Stimulated activated CD4-positive, alpha-beta T cell treated with anti-CD3 and anti-CD28 coated beads, Interleukin-1b, Interleukin-23, amount 100 ng/mL, for 24 hours (primary cell): ENCODE measurements around the gene KCNH3.

Source experiments
- DNase-seq, 4 experiments: peaks; one replicate each; pipeline ENCODE4 v3.0.0-alpha.2; 2020; ENCODE audit warnings: low read depth in 4 of 4, low spot score in 1 of 4

KCNH3 gene

DNA sequence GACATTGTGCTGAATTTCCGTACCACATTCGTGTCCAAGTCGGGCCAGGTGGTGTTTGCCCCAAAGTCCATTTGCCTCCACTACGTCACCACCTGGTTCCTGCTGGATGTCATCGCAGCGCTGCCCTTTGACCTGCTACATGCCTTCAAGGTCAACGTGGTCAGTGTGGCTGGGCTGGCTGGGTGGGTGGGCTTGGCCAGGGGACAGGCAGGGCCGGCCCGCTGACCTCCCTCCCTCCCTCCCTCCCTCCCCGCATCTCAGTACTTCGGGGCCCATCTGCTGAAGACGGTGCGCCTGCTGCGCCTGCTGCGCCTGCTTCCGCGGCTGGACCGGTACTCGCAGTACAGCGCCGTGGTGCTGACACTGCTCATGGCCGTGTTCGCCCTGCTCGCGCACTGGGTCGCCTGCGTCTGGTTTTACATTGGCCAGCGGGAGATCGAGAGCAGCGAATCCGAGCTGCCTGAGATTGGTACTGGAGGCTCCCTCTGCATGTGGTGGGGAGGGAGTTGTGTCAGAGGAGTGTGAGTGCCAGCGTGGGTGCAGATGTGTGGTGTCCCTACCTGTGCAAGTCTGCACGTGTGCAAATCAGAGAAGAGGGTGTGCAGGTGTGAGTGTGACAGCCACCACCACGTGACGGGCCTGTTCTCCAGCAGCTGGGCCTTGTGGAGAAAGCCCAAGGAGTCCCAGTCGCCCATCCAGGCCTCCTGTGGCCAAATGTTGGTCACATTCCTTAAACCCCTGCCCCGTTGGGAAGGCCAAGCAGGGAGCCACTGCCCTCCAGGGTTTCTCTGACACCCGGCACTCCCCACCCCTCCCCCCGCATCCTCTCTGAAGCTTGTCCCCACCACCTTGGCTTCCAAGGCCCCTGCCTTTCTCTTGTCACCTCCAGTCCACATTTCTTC, 5.3 kb downstream of the KCNH3 start:
- DNase-seq: no peak

DNA sequence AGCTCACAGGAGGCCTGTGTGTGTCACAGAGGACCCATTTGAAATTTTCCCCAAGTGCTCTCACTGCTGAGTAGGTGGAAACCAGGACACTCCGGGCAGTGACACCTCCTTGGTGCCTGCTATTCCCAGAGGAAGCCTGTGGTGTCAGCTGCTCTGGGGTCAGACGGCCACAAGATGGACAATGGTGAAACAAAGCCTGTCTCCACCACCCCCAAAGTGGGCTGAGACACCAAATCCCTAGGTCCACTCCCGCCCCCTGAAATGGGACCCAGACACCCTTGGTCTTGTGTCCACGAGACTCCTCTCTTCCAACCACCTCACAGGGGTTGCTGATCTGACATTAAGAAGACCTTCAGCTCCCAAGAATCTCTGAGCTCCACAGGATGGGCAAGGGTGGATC, 7.0 kb downstream of the KCNH3 start:
- no peak for DNase-seq

DNA sequence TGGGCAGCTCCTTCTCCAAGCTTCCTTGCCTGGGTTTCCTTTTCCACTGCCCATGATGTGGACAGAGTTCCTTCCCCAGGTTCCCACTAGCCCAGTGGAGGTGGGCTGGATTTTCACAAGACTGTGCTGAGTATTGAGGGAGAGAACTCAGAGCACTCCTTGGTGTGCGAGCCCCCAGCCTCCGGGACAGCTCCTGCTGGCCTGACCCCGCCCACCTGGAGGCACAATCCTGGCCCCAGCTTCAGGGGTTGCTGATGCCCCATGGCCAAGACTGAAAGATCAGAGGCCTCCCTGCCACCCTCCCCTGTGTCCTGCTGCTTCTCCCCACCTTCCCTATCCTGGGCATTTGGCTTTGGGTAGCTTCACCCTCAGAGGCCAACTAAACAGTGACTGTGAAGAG, 7.7 kb downstream of the KCNH3 start:
- DNase-seq: no peak

DNA sequence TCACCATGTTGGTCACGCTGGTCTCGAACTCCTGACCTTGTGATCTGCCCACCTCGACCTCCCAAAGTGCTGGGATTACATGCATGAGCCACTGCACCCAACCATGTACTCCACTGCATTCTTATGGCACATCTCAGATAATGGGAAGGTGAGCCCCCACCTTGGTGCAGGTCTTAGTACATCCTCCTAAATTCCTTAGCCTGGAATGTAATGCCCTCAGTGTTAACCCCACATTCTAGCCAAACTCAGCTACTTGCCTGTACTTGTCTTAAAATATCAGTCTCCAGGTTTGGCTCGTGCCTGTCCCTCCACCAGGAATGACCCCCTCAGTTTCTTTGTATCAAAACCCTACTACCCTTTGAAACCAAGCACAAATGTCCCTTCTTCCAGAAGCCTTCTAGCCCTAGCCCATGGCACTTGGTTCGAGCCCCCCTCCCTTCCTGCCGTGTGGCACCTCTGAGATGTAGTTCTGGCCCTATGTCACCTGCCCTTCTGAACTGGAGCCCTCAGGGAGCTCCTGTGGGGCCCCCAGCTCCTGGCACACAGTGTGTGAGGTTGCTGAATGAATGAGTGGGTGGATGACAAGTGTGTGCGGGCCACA, 8.4 kb downstream of the KCNH3 start:
- DNase-seq: no peak

DNA sequence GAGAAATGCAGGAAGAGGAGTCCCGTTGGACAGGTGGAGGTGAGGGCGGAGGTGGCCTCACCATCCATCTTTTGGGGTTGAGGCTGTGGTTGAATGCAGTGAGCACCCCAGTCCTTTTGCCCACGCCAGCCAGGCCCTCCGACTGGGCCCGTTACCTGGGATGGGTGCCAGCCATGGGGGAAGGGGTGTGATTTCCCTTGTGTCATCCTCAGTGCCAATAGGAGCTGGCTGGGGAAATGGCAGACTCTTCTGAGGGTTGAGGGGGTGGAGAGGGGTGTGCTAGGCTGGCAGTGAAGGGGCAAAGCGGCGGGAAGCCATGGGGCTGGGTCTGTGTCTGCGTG, 9.6 kb downstream of the KCNH3 start:
- no peak for DNase-seq

DNA sequence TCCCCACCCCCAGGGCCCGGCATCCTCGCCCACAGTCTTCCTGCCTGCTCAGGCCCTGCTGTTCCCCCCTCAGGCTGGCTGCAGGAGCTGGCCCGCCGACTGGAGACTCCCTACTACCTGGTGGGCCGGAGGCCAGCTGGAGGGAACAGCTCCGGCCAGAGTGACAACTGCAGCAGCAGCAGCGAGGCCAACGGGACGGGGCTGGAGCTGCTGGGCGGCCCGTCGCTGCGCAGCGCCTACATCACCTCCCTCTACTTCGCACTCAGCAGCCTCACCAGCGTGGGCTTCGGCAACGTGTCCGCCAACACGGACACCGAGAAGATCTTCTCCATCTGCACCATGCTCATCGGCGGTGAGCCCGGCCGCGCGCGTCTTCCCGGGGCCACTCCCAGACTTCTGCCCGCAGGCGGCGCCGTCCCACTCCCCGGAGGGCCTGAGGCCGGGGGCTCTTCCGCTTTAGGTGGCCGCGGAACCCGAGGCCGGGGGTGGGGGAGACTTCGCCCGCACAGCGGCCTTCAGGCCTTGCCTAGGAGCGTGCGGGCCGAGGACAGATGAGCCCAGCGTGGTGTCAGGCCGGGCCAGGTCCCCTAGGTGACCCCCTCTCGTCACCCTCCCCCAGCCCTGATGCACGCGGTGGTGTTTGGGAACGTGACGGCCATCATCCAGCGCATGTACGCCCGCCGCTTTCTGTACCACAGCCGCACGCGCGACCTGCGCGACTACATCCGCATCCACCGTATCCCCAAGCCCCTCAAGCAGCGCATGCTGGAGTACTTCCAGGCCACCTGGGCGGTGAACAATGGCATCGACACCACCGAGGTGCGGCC, 10.2 kb downstream of the KCNH3 start:
- DNase-seq: no peak

DNA sequence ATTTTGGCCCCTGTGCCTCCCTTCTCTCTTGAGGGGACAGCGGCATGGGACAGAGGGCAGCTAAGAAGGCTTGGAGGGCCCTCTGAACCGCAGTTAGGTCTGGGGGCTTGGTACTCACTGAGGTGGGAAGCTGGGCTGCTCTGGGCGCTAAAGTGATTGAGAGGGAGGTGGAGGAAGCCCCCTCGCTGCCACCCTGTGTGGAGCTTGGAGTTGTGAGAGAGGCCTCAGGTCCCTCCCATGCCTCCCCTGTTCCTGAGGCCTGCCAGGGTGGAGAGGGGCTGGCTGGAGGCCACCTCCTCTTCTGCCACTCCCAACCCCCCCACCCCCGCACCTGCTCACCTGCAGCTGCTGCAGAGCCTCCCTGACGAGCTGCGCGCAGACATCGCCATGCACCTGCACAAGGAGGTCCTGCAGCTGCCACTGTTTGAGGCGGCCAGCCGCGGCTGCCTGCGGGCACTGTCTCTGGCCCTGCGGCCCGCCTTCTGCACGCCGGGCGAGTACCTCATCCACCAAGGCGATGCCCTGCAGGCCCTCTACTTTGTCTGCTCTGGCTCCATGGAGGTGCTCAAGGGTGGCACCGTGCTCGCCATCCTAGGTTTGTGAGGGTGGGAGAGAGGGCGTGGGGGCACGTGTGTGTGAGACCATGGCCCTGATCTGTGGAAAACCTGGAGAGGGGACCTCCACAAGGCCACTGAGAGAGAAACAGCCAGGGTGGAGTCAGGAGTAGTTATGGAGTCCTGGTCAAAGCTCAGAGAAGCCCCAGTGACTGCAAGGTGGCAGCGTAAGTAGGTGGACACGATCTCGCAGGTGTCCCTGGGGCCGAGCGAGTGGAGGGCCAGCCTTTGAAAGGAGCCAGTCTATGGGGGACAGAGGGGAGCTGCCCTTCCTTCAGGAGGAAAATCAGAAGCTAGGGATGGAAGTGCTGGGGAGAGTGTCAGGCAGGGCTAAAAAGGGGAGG, 11.2 kb downstream of the KCNH3 start:
- DNase-seq: no peak

DNA sequence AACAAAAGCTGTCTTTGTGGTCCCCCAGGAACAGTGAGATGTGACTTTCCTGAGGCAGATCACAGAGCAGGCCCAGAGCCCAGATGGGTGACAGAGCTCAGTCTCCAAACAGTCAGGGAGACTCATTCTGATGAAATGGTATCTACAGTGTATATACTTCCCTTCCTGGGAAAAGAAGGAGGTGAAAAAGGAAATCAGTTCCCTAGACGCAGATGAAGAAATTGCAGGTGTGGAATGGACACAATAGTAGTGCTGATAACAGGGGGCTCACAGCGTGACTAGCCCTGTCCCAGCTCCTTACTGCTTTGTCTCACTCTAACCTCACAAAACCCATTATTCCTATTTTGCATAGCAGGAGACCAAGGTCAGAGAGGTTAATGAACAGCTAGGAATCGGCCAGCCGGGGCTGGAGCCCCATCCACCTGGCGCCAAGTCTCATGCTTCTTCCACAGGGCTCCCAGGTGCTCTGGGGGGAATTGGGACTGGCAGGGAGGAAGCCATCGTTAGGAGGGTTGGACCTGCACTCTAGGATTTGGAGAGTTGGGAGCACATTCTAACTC, 11.9 kb downstream of the KCNH3 start:
- no peak for DNase-seq

DNA sequence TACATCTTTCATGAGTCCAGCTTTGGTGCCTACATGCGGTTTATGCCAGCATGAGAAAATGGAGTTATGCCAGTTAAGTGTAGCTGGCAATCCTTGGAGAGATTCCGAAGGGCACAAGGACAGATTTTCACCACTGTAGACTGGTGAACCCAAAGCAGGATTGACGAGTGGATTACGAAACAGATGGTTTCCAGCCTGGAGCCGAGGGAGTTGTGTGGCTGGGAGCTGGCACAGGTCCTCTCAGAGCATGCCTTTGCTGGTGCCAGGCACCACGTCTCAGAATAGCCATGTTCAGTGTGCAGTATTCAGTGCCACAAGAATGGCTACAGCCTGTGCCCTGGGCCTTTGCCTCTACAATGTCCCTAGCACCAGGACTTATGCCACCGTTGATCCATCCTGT, 13.2 kb downstream of the KCNH3 start:
- no peak for DNase-seq

DNA sequence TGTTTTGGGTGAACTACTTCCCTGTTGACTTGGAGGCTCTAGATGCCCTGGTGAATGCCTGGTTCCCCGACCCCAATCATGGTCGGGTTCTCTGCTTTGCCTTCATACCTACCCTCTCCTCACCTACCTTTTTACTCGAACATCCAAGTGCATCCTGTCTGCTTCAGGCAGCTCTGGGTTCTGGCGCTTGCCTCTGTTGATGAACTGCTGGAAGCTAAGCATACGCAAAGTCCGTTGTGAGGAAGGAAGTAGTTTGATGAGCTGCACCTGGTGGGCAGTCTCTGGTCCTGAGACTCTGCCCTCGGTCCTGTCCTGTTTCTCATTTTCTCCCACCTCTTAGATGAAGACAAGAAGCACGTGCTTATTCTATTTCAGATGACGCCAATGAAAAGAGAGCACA, 13.6 kb downstream of the KCNH3 start:
- DNase-seq: no peak

DNA sequence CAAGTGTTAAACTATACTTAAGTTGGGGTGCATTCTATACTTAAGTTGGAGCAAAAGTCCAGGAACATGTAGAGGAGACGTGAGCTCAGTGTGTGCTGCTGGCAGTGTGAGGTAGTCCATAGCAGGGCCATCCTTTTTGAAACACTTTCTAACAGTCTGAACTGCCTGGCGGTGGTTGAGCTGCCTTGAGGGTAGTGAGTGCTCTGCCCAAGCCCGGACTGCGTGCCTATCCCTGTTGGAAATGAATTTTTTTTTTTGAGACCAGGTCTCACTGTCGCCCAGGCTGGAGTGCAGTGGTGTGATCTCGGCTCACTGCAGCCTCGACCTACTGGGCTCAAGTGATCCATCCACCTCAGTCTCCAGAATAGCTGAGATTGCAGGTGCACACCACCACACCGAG, 14.1 kb downstream of the KCNH3 start:
- no peak for DNase-seq

DNA sequence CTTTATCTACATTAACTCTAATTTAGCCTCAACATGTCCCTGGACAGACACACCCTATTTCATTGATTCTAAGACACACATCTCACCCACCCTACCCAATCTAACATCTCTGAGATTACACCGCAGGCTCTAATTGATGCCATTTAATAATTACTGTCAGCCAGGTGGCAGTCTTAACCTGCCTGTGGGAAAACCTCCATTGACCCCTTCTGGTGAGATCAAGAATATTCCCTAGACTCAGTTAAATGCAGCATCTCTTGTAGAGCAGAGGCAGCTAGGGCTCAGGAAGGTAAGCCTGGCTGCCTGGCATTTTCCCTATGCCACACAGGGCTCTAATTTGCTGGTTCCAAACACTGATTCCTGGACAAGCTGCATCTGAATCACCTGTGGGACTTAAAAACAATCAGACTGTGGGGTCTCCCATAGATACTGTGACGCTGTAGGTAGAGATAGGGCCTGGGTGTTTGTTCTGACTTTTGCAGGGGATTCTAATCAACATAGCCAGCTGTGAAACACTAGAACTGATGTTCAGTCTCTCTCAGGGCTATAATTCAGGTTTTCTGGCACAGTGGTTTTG, 14.8 kb downstream of the KCNH3 start:
- no peak for DNase-seq

DNA sequence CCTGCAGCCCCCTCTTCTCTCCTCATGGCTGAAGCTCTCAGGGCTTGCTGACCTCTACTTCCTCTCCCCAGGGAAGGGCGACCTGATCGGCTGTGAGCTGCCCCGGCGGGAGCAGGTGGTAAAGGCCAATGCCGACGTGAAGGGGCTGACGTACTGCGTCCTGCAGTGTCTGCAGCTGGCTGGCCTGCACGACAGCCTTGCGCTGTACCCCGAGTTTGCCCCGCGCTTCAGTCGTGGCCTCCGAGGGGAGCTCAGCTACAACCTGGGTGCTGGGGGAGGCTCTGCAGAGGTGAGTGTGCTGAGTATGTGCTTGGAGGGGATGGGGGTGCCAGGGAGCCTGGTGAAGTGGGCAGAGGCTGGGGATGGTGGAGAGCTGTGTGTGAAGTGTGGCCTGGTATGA, 15.4 kb downstream of the KCNH3 start:
- no peak for DNase-seq

DNA sequence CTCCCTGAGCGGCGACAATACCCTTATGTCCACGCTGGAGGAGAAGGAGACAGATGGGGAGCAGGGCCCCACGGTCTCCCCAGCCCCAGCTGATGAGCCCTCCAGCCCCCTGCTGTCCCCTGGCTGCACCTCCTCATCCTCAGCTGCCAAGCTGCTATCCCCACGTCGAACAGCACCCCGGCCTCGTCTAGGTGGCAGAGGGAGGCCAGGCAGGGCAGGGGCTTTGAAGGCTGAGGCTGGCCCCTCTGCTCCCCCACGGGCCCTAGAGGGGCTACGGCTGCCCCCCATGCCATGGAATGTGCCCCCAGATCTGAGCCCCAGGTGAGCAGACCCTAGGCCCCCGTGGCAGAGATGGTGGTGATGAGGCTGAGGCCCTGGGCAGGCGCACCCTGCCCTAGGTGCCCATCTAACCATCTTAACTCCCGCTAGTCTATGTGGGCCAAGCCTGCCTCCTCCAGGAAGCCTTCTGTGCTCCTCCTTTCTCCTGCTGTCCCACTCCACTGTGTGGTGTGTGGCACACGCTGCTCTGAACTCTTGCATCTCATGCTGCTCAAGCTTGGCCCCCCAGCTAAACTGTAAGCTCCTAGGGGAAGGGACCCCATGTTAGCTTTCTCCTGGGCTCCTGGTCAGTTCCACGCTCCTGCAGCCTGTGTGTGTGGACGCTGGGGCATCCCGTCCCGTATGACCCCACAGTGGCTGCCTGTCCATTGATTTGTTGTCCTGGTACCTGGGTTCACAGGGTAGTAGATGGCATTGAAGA, 17.0 kb downstream of the KCNH3 start:
- DNase-seq: no peak

DNA sequence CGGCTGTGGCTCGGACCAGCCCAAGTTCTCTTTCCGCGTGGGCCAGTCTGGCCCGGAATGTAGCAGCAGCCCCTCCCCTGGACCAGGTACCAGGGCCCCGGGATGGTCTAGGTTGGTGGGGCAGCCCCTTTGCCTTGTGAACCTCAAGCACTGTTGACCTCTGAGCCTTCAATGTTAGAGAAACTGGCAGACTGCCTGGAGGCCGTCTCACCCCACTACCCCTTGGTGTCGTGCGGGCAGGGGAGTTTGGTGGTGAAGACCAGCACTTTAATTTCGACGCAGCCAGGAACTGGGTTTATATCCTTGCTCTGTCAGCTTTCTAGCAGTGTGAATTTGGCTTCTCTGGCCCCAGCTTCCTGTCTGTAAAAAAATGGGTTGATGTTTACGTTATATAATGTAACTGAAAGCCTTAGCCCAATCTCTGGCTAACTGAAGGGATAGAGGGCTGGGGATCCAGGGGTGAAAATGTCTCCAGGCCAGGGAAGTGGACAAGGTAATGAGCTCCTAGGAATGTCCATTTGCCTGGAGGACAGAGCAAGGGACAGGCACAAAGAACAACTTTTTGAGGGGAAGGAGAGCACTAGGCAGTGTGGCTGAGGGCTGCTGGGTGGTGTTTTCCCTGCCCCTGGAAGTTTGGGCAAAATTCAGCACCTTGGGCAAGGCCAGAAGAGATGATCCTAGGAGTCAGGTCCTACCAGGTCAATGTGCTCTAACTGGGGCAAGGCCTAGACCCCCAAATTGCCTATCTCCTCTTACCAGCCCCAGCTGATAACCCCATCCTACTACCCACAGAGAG, 17.8 kb downstream of the KCNH3 start:
- no peak for DNase-seq

DNA sequence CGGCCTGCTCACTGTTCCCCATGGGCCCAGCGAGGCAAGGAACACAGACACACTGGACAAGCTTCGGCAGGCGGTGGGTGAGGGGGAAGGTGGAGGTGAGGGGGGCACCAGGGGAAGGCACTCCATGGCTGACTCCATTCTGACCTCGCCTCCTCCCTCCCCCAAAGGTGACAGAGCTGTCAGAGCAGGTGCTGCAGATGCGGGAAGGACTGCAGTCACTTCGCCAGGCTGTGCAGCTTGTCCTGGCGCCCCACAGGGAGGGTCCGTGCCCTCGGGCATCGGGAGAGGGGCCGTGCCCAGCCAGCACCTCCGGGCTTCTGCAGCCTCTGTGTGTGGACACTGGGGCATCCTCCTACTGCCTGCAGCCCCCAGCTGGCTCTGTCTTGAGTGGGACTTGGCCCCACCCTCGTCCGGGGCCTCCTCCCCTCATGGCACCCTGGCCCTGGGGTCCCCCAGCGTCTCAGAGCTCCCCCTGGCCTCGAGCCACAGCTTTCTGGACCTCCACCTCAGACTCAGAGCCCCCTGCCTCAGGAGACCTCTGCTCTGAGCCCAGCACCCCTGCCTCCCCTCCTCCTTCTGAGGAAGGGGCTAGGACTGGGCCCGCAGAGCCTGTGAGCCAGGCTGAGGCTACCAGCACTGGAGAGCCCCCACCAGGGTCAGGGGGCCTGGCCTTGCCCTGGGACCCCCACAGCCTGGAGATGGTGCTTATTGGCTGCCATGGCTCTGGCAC, 18.5 kb downstream of the KCNH3 start:
- no peak for DNase-seq

DNA sequence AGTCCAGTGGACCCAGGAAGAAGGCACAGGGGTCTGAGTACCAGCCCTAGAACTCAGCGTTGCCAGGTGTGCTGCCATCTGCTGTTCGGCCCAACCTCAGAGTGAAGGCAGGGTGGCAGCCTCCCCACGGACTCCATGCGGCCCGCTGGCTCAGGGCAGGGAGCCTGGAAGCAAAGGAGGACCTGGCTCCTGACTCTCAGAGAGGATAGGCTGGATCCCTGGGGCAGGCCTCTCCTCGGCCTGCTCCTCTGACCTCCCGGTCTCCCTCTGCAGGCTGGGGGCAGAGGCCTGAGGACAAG, 19.0 kb downstream of the KCNH3 start:
- no peak for DNase-seq

DNA sequence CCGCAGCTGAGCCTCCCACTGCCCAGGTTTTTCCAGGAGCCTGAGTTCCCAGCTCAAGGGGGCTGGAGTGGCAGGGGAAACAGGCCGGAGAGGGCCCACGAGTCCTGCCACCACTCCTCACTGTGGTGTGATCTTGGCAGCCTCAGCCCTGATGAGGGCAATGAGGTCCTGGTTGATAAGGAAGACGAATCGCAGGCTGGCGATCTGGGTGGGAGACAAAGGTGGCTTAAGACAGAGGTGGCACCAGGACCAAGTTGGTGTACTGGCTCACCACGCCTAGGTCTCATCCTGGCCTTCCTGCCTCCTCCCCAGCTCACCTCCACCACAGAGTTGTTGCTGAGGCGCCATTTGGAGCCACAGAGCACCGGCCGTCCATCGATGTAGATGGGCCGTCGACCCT, 19.7 kb downstream of the KCNH3 start:
- DNase-seq: no peak
